ENCODE data around the gene HIVEP3.

Gene HIVEP3

DNA sequence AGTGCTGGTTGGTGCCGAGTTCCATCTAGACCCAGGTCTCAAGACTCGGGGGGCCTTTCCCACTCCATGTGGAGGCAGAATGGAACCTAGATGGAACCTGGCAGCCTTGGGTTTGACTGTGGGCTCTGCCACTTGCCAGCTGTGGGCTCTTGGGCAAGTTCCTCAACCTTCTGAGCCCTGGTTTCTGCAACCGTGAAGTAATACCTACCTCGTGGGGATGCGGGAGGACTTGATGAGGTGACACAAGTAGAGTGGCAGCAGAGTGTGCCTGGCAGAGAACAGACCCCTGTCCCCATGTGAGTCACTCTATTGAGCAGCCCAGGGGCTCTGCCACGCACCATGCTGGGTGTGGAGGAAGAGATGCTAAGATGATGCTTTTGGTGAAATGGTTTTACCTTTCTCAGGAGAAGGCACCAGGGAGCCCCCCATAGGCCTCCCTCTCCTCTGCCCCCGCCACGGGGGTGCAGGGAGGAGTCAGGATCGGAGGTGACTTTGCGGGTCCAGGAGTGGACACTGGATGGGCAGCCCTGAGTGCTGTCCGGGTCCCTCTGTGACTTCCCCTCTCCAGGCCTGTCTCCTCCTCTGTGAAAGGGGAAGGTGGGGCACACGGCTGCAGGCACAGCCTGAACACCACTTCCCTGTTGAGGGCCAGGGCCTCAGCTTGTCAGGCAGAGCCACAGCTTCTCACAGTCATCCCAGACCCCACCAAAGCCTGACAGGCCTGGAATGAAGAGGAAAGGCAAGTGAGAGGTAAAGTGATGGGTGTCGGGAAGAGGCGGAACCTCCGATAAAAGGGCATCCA, 397.6 kb downstream of the HIVEP3 start:
- no peak overlapping the region for H3K27ac ChIP-seq
- DNase-seq (ENCODE audit: low read depth, low spot score): no peak

GRCh38 chr1:41519667-41520066, 399.1 kb downstream of the HIVEP3 start:
- no peak for DNase-seq (ENCODE audit: low read depth, low spot score)
- no peak overlapping the region for H3K27ac ChIP-seq

GRCh38 chr1:41518471-41518870, 400.3 kb downstream of the HIVEP3 start:
- H3K27ac ChIP-seq: no peak overlapping the region
- no peak for DNase-seq (ENCODE audit: low read depth, low spot score)

GRCh38 chr1:41517062-41517438, 401.7 kb downstream of the HIVEP3 start:
- no peak overlapping the region for H3K27ac ChIP-seq
- no peak for DNase-seq (ENCODE audit: low read depth, low spot score)

- no peak for DNase-seq (ENCODE audit: low read depth, low spot score)
- no peak overlapping the region for H3K27ac ChIP-seq
Observed at GRCh38 chr1:41516168-41517061, 402.3 kb downstream of the HIVEP3 start.

GRCh38 chr1:41515778-41516167, 402.9 kb downstream of the HIVEP3 start:
- no peak overlapping the region for H3K27ac ChIP-seq
- no peak for DNase-seq (ENCODE audit: low read depth, low spot score)

GRCh38 chr1:41515131-41515678, 403.5 kb downstream of the HIVEP3 start:
- DNase-seq (ENCODE audit: low read depth, low spot score): no peak
- no peak overlapping the region for H3K27ac ChIP-seq

- no peak overlapping the region for H3K27ac ChIP-seq
- no peak for DNase-seq (ENCODE audit: low read depth, low spot score)
Observed at GRCh38 chr1:41514381-41514780, 404.3 kb downstream of the HIVEP3 start.

- no peak overlapping the region for H3K27ac ChIP-seq
- DNase-seq (ENCODE audit: low read depth, low spot score): no peak
Observed at GRCh38 chr1:41513383-41513735, 405.4 kb downstream of the HIVEP3 start.

- no peak overlapping the region for H3K27ac ChIP-seq
- DNase-seq (ENCODE audit: low read depth, low spot score): no peak
Observed at GRCh38 chr1:41512701-41513382, 405.9 kb downstream of the HIVEP3 start.

DNA sequence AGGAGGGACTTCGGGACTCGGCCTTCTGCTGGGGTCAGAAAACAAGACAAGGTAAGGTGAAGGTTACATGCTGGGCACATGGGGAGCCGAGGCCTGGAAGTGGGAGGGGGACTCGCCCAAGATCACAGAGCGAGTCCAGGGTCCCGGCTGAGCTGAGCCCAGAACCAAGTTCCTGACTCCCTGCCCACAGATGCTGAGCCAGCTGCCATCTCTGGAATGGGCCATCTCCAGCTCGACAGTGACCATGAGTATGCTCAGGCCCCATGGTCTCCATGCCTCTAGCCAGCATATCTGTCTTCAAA, 407.5 kb downstream of the HIVEP3 start:
- H3K27ac ChIP-seq: no peak overlapping the region
- no peak for DNase-seq (ENCODE audit: low read depth, low spot score)

GRCh38 chr1:41510531-41511238, 408.0 kb downstream of the HIVEP3 start:
- no peak overlapping the region for H3K27ac ChIP-seq
- no peak for DNase-seq (ENCODE audit: low read depth, low spot score)

DNA sequence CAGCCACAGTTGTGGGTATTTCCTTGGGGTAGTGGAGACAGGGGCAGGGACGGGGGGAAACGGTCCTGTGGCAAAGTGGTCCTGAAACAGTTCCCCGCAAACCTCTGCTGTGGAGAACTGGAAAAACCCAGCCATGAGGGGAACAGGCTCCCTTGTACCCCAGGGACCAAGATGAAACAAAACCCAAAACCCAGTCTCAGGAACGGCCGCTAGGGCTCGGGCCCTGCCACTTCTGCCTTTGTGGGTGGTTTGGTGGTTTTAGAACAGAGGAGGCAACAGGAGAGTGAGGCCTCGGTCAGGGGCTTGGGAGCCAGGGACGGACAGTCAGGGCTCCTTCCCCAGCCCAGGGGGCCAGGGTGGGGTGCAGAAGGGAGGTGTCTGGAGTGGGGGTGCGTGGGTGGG, 409.5 kb downstream of the HIVEP3 start:
- no peak overlapping the region for H3K27ac ChIP-seq
- DNase-seq (ENCODE audit: low read depth, low spot score): no peak

DNA sequence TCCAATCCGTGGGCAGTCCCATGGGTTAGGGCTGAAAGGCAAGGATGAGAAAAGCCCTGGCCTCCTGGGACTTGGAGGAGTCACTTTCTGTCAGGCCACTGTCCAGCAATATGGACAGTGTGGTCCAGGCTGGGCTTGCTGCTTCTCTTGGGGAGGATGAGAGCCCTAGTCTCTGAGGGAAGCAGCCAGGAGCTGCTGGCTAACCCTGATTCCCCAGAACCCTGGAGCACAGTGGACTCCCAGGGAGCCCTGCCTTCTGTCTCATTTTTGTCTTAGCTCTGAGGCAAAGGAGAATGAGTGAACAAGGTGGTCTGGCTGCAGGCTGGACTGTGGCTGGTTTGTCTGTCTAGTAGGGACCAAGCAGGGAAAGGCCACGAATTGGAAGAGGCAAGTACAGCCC, 410.4 kb downstream of the HIVEP3 start:
- DNase-seq (ENCODE audit: low read depth, low spot score): no peak
- H3K27ac ChIP-seq: no peak overlapping the region

DNA sequence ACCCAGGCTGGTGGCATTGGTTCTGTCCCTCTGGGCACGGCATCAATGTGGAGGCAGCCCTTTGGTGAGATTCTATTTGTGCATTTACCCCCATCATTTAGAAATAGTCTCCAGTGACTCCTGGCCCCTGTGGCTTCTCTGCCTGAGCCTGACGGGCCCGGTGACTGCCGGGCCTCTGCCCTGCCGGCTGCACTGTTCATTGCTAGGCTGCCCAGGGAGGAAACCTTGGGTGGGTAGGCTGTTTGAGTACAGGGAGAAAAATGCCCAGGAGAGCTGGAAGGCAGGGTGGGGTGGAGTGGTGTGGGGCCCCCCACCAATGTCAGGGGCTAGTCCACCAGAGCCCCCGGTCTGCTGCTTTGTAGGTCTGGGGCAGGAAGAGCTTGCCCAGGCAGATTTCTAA, 410.9 kb downstream of the HIVEP3 start:
- no peak for DNase-seq (ENCODE audit: low read depth, low spot score)
- no peak overlapping the region for H3K27ac ChIP-seq

DNA sequence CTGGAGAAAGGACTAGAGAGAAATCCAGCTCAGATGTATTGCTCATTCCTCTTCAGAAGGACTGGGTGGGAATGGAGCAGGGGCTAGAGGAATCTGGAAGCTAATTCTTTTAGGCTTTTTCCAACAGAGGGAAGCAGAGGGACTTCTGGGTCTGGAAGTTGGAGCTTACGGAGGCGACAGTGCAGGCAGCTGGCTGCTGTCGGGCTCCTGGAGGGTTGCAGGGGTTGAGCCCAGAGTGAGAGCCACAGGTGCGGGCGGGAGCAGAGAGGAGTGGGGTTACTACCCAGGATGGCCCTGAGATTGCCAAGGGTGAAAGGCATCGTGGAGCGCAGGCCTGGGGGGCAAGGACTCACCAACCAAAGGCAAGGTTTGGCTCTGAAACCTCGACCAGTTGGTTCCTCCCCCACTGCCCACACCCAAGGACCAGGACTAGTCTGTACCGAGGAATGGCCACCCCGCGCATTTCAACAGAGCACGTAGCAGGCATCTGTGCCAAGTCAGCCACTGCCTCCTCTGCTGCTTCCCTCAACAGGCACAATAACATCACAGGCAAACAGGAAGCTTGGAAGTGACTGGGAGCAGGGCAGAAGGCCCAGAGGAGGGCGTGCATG, 411.5 kb downstream of the HIVEP3 start:
- no peak for DNase-seq (ENCODE audit: low read depth, low spot score)

GRCh38 chr1:41504114-41505035, 414.3 kb downstream of the HIVEP3 start:
- H3K27ac ChIP-seq: peak overlapping the region; percentile 47
- DNase-seq (ENCODE audit: low read depth, low spot score): peak; percentile 82

More for the DNA sequence above, 411.5 kb downstream of the HIVEP3 start:
- no peak overlapping the region for H3K27ac ChIP-seq

- peak overlapping the region; percentile 47 for H3K27ac ChIP-seq
- DNase-seq (ENCODE audit: low read depth, low spot score): no peak
Observed at GRCh38 chr1:41503538-41504113, 415.1 kb downstream of the HIVEP3 start.

All from epithelial cell of prostate (primary cell).